ENCODE measurements around the gene ITPR1. TPM values are rescaled to one million over a fixed set of nuclear protein-coding genes. Genes with fewer than 3 reads are reported as not detected.

ITPR1 gene
- total RNA-seq, 1 experiment from 2014 or later: 48.5 TPM

DNA sequence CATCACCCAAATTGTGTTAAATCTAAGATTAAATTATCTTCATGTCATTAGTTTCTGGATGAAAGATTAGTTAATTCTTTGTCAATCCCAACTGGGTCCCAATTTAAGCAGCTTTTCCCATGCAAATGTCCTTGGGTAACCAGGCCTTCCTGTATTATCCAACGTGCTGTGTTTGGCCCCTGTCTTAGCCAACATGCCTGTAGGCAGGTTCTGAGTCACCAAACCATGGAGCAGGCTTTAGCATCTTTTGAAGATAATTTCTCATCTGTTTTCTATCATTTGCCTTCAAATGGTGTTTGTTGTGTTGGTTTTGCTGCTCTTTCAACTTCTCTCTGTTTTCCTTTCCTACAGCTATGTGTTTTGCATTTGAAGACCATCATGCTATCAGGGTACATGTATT lies 216.2 kb downstream of the ITPR1 start:
- Histone ChIP-seq H3K4me1 (ENCODE audit: insufficient read depth, low read length) (peaks cover 17% of the 10 kb centered on the region), H3K27ac (ENCODE audit: low read length) (no peak overlapping the region), H3F3A (ENCODE audit: low read length, unreplicated experiment) (no peaks in the 10 kb centered on the region), H3K9ac (ENCODE audit: low read length) (no peak overlapping the region), H3K27me3 (ENCODE audit: low read length) (no peaks in the 10 kb centered on the region), H3K9me3 (ENCODE audit: low read length) (no peaks in the 10 kb centered on the region), H3K4me2 (ENCODE audit: low read length) (no peak overlapping the region), H3K9me2 (replicated peaks; ENCODE audit: low read length) (no peaks in the 10 kb centered on the region), H4K20me1 (ENCODE audit: low read length) (no peaks in the 10 kb centered on the region), H3K36me3 (ENCODE audit: low read depth, low read length) (no peaks in the 10 kb centered on the region), H3K4me3 (ENCODE audit: low read length) (no peak overlapping the region), H2AFZ (ENCODE audit: low read length) (no peak overlapping the region), H3K79me2 (ENCODE audit: low read length) (no peaks in the 10 kb centered on the region)
- intact Hi-C loops (cut with micrococcal nuclease): no loop called here
- ChIA-PET POLR2A (ENCODE audit: unreplicated experiment) (no interaction called here), CTCF (no interaction called here)
- BruUV-seq (replicated peaks): no TSS peak
- TF ChIP-seq EZH2 (IDR thresholded peaks at IDR 0.05; ENCODE audit: low read length, unreplicated experiment) (no peak), EZH2phosphoT487 (IDR thresholded peaks at IDR 0.05; ENCODE audit: borderline replicate concordance, low read length) (no peak)
- TF ChIP-seq, protein P1, sequence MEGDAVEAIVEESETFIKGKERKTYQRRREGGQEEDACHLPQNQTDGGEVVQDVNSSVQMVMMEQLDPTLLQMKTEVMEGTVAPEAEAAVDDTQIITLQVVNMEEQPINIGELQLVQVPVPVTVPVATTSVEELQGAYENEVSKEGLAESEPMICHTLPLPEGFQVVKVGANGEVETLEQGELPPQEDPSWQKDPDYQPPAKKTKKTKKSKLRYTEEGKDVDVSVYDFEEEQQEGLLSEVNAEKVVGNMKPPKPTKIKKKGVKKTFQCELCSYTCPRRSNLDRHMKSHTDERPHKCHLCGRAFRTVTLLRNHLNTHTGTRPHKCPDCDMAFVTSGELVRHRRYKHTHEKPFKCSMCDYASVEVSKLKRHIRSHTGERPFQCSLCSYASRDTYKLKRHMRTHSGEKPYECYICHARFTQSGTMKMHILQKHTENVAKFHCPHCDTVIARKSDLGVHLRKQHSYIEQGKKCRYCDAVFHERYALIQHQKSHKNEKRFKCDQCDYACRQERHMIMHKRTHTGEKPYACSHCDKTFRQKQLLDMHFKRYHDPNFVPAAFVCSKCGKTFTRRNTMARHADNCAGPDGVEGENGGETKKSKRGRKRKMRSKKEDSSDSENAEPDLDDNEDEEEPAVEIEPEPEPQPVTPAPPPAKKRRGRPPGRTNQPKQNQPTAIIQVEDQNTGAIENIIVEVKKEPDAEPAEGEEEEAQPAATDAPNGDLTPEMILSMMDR (conservative IDR thresholded peaks at IDR 0.05; ENCODE audit: low read depth, low read length): no peak
- ATAC-seq (peak; percentile 41), DNase-seq (peak; percentile 50)

DNA sequence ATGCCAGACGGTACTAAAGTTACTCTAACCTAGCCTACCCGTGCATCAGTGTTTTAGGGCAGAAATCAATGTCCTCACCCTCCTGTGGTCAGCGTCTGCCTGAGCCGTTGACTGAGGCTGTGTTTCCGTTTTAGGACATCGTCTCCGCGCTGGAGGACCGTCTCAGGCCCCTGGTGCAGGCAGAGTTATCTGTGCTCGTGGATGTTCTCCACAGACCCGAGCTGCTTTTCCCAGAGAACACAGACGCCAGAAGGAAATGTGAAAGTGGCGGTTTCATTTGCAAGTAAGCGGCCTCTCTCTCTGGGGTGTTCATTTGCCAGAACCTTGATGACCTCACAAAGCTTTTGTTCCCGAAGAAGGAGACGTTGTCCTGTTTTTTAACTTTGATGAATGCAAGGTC lies 217.0 kb downstream of the ITPR1 start:
- Histone ChIP-seq H3K9me2 (replicated peaks; ENCODE audit: low read length) (no peaks in the 10 kb centered on the region), H3K4me1 (ENCODE audit: insufficient read depth, low read length) (peaks cover 17% of the 10 kb centered on the region), H3K4me2 (ENCODE audit: low read length) (no peak overlapping the region), H3K27ac (ENCODE audit: low read length) (no peak overlapping the region), H3F3A (ENCODE audit: low read length, unreplicated experiment) (no peaks in the 10 kb centered on the region), H3K9me3 (ENCODE audit: low read length) (no peaks in the 10 kb centered on the region), H2AFZ (ENCODE audit: low read length) (no peak overlapping the region), H3K36me3 (ENCODE audit: low read depth, low read length) (no peaks in the 10 kb centered on the region), H3K9ac (ENCODE audit: low read length) (no peak overlapping the region), H4K20me1 (ENCODE audit: low read length) (no peaks in the 10 kb centered on the region), H3K4me3 (ENCODE audit: low read length) (no peak overlapping the region), H3K79me2 (ENCODE audit: low read length) (no peaks in the 10 kb centered on the region), H3K27me3 (ENCODE audit: low read length) (no peaks in the 10 kb centered on the region)
- ChIA-PET POLR2A (ENCODE audit: unreplicated experiment) (no interaction called here), CTCF (no interaction called here)
- DNase-seq (no peak), ATAC-seq (no peak)
- TF ChIP-seq, protein P1 (conservative IDR thresholded peaks at IDR 0.05; ENCODE audit: low read depth, low read length): no peak
- TF ChIP-seq EZH2phosphoT487 (IDR thresholded peaks at IDR 0.05; ENCODE audit: borderline replicate concordance, low read length): no peak
- TF ChIP-seq EZH2 (IDR thresholded peaks at IDR 0.05; ENCODE audit: low read length, unreplicated experiment): no peak
- intact Hi-C loops (cut with micrococcal nuclease): no loop called here
- BruUV-seq (replicated peaks): no TSS peak

DNA sequence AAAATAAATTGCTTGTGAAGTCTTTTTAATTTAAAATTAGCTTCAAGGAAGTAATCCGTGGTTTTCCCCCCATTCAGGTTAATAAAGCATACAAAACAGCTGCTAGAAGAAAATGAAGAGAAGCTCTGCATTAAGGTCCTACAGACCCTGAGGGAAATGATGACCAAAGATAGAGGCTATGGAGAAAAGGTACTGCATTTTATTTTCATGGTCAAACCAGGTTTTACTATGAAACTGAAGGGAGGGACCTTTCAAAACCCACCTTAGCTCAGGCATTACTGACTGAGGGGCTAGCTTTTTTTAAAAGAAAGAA lies 218.5 kb downstream of the ITPR1 start:
- H3K4me3 ChIP-seq (ENCODE audit: low read length): no peak overlapping the region
- intact Hi-C loops (cut with micrococcal nuclease): loop anchor here (1.0 kb wide), 3 partner anchors 55 to 346 kb away; no protein-coding TSS in a partner anchor
- no peak for DNase-seq
- no peaks in the 10 kb centered on the region for H3K79me2 ChIP-seq (ENCODE audit: low read length)
- H3K36me3 ChIP-seq (ENCODE audit: low read depth, low read length): no peaks in the 10 kb centered on the region
- H3F3A ChIP-seq (ENCODE audit: low read length, unreplicated experiment): no peaks in the 10 kb centered on the region
- no peaks in the 10 kb centered on the region for H3K9me2 ChIP-seq (replicated peaks; ENCODE audit: low read length)
- no TSS peak for BruUV-seq (replicated peaks)
- H2AFZ ChIP-seq (ENCODE audit: low read length): no peak overlapping the region
- H3K27me3 ChIP-seq (ENCODE audit: low read length): no peaks in the 10 kb centered on the region
- H3K4me1 ChIP-seq (ENCODE audit: insufficient read depth, low read length): peaks cover 24% of the 10 kb centered on the region
- H3K4me2 ChIP-seq (ENCODE audit: low read length): no peak overlapping the region
- POLR2A ChIA-PET (ENCODE audit: unreplicated experiment): interaction anchor here (0.6 kb wide), 1 partner anchor 298 kb away, joined by 7 read pairs; no protein-coding TSS in a partner anchor
- H3K9me3 ChIP-seq (ENCODE audit: low read length): no peaks in the 10 kb centered on the region
- CTCF ChIA-PET: interaction anchor here (0.5 to 1.8 kb wide), 21 partner anchors 9 to 1530 kb away, joined by 3 to 21 read pairs (median 5); partner anchors contain the start of genes BHLHE40 and ITPR1
- TF ChIP-seq, protein P1 (conservative IDR thresholded peaks at IDR 0.05; ENCODE audit: low read depth, low read length): no peak; the same call in 1 of the 2 replicates
- H4K20me1 ChIP-seq (ENCODE audit: low read length): no peaks in the 10 kb centered on the region
- ATAC-seq: peak; percentile 16
- H3K27ac ChIP-seq (ENCODE audit: low read length): peak overlapping the region; percentile 18
- peak overlapping the region; percentile 11; the same call in 1 of the 2 replicates for H3K9ac ChIP-seq (ENCODE audit: low read length)
